ENCODE measurements around the gene JAZF1.

JAZF1 gene

GRCh38 chr7:28136420-28136819 is 44.2 kb downstream of the JAZF1 start:
- no peaks in the 10 kb centered on the region for H3K36me3 ChIP-seq (ENCODE audit: insufficient read depth, low read length)
- peaks cover 4% of the 10 kb centered on the region for H3K4me1 ChIP-seq (ENCODE audit: control insufficient read depth, insufficient read depth, low read length, unreplicated experiment)
- no peaks in the 10 kb centered on the region for H3K79me2 ChIP-seq (ENCODE audit: control insufficient read depth, insufficient read depth, low read length, unreplicated experiment)
- H3K27ac ChIP-seq (ENCODE audit: low read depth, low read length), result no peak overlapping the region
- no peak overlapping the region for H3K4me3 ChIP-seq (ENCODE audit: low read depth, low read length)
- no peak overlapping the region for H2AFZ ChIP-seq (ENCODE audit: low read length, unreplicated experiment)
- H3K27me3 ChIP-seq (ENCODE audit: insufficient read depth, low read length), result no peaks in the 10 kb centered on the region

GRCh38 chr7:28135760-28136159 is 44.8 kb downstream of the JAZF1 start:
- Histone ChIP-seq H2AFZ (ENCODE audit: low read length, unreplicated experiment) (no peak overlapping the region), H3K4me1 (ENCODE audit: control insufficient read depth, insufficient read depth, low read length, unreplicated experiment) (peaks cover 4% of the 10 kb centered on the region), H3K27me3 (ENCODE audit: insufficient read depth, low read length) (no peaks in the 10 kb centered on the region), H3K4me3 (ENCODE audit: low read depth, low read length) (no peak overlapping the region), H3K27ac (ENCODE audit: low read depth, low read length) (no peak overlapping the region), H3K79me2 (ENCODE audit: control insufficient read depth, insufficient read depth, low read length, unreplicated experiment) (peaks cover under 1% of the 10 kb centered on the region), H3K36me3 (ENCODE audit: insufficient read depth, low read length) (no peaks in the 10 kb centered on the region)

- peaks cover 4% of the 10 kb centered on the region for H3K79me2 ChIP-seq (ENCODE audit: control insufficient read depth, insufficient read depth, low read length, unreplicated experiment)
- no peak overlapping the region for H3K4me3 ChIP-seq (ENCODE audit: low read depth, low read length)
- no peaks in the 10 kb centered on the region for H3K36me3 ChIP-seq (ENCODE audit: insufficient read depth, low read length)
- H3K27ac ChIP-seq (ENCODE audit: low read depth, low read length), result no peak overlapping the region
- H3K4me1 ChIP-seq (ENCODE audit: control insufficient read depth, insufficient read depth, low read length, unreplicated experiment), result peaks cover 8% of the 10 kb centered on the region
- H2AFZ ChIP-seq (ENCODE audit: low read length, unreplicated experiment), result no peak overlapping the region
- H3K27me3 ChIP-seq (ENCODE audit: insufficient read depth, low read length), result no peaks in the 10 kb centered on the region
Observed at GRCh38 chr7:28135315-28135714, 45.3 kb downstream of the JAZF1 start.

GRCh38 chr7:28133872-28134271 is 46.7 kb downstream of the JAZF1 start:
- H3K4me3 ChIP-seq (ENCODE audit: low read depth, low read length), result no peak overlapping the region
- no peaks in the 10 kb centered on the region for H3K36me3 ChIP-seq (ENCODE audit: insufficient read depth, low read length)
- H3K4me1 ChIP-seq (ENCODE audit: control insufficient read depth, insufficient read depth, low read length, unreplicated experiment), result peaks cover 19% of the 10 kb centered on the region
- H3K79me2 ChIP-seq (ENCODE audit: control insufficient read depth, insufficient read depth, low read length, unreplicated experiment), result peaks cover 4% of the 10 kb centered on the region
- no peak overlapping the region for H2AFZ ChIP-seq (ENCODE audit: low read length, unreplicated experiment)
- H3K27me3 ChIP-seq (ENCODE audit: insufficient read depth, low read length), result no peaks in the 10 kb centered on the region
- no peak overlapping the region for H3K27ac ChIP-seq (ENCODE audit: low read depth, low read length)

GRCh38 chr7:28132959-28133870 is 47.4 kb downstream of the JAZF1 start:
- Histone ChIP-seq H3K36me3 (ENCODE audit: insufficient read depth, low read length) (no peaks in the 10 kb centered on the region), H3K79me2 (ENCODE audit: control insufficient read depth, insufficient read depth, low read length, unreplicated experiment) (peaks cover 4% of the 10 kb centered on the region), H3K4me3 (ENCODE audit: low read depth, low read length) (no peak overlapping the region), H3K27me3 (ENCODE audit: insufficient read depth, low read length) (no peaks in the 10 kb centered on the region), H2AFZ (ENCODE audit: low read length, unreplicated experiment) (no peak overlapping the region), H3K4me1 (ENCODE audit: control insufficient read depth, insufficient read depth, low read length, unreplicated experiment) (peaks cover 25% of the 10 kb centered on the region), H3K27ac (ENCODE audit: low read depth, low read length) (no peak overlapping the region)

- no peaks in the 10 kb centered on the region for H3K27me3 ChIP-seq (ENCODE audit: insufficient read depth, low read length)
- peaks cover 13% of the 10 kb centered on the region for H3K79me2 ChIP-seq (ENCODE audit: control insufficient read depth, insufficient read depth, low read length, unreplicated experiment)
- H2AFZ ChIP-seq (ENCODE audit: low read length, unreplicated experiment), result no peak overlapping the region
Observed at GRCh38 chr7:28130277-28130676, 50.3 kb downstream of the JAZF1 start.

GRCh38 chr7:28128608-28129007 is 52.0 kb downstream of the JAZF1 start:
- Histone ChIP-seq H2AFZ (ENCODE audit: low read length, unreplicated experiment) (no peak overlapping the region), H3K27me3 (ENCODE audit: insufficient read depth, low read length) (no peaks in the 10 kb centered on the region), H3K36me3 (ENCODE audit: insufficient read depth, low read length) (no peaks in the 10 kb centered on the region), H3K4me1 (ENCODE audit: control insufficient read depth, insufficient read depth, low read length, unreplicated experiment) (peaks cover 37% of the 10 kb centered on the region), H3K4me3 (ENCODE audit: low read depth, low read length) (no peak overlapping the region), H3K79me2 (ENCODE audit: control insufficient read depth, insufficient read depth, low read length, unreplicated experiment) (peaks cover 15% of the 10 kb centered on the region), H3K27ac (ENCODE audit: low read depth, low read length) (no peak overlapping the region)

More at GRCh38 chr7:28130277-28130676, 50.3 kb downstream of the JAZF1 start:
- no peaks in the 10 kb centered on the region for H3K36me3 ChIP-seq (ENCODE audit: insufficient read depth, low read length)
- no peak overlapping the region for H3K4me3 ChIP-seq (ENCODE audit: low read depth, low read length)
- no peak overlapping the region for H3K27ac ChIP-seq (ENCODE audit: low read depth, low read length)
- peaks cover 37% of the 10 kb centered on the region for H3K4me1 ChIP-seq (ENCODE audit: control insufficient read depth, insufficient read depth, low read length, unreplicated experiment)

GRCh38 chr7:28126410-28127041 is 54.1 kb downstream of the JAZF1 start:
- Histone ChIP-seq H3K36me3 (ENCODE audit: insufficient read depth, low read length) (no peaks in the 10 kb centered on the region), H3K79me2 (ENCODE audit: control insufficient read depth, insufficient read depth, low read length, unreplicated experiment) (peaks cover 20% of the 10 kb centered on the region), H2AFZ (ENCODE audit: low read length, unreplicated experiment) (no peak overlapping the region), H3K27me3 (ENCODE audit: insufficient read depth, low read length) (no peaks in the 10 kb centered on the region), H3K4me1 (ENCODE audit: control insufficient read depth, insufficient read depth, low read length, unreplicated experiment) (peaks cover 33% of the 10 kb centered on the region), H3K4me3 (ENCODE audit: low read depth, low read length) (no peak overlapping the region), H3K27ac (ENCODE audit: low read depth, low read length) (no peak overlapping the region)

GRCh38 chr7:28125431-28126409 is 54.9 kb downstream of the JAZF1 start:
- no peaks in the 10 kb centered on the region for H3K36me3 ChIP-seq (ENCODE audit: insufficient read depth, low read length)
- no peak overlapping the region for H3K4me3 ChIP-seq (ENCODE audit: low read depth, low read length)
- H2AFZ ChIP-seq (ENCODE audit: low read length, unreplicated experiment), result no peak overlapping the region
- peaks cover 19% of the 10 kb centered on the region for H3K79me2 ChIP-seq (ENCODE audit: control insufficient read depth, insufficient read depth, low read length, unreplicated experiment)
- no peaks in the 10 kb centered on the region for H3K27me3 ChIP-seq (ENCODE audit: insufficient read depth, low read length)
- H3K4me1 ChIP-seq (ENCODE audit: control insufficient read depth, insufficient read depth, low read length, unreplicated experiment), result peaks cover 33% of the 10 kb centered on the region
- H3K27ac ChIP-seq (ENCODE audit: low read depth, low read length), result no peak overlapping the region

- Histone ChIP-seq H3K79me2 (ENCODE audit: control insufficient read depth, insufficient read depth, low read length, unreplicated experiment) (peaks cover 16% of the 10 kb centered on the region), H3K27ac (ENCODE audit: low read depth, low read length) (no peak overlapping the region), H2AFZ (ENCODE audit: low read length, unreplicated experiment) (no peak overlapping the region)
Observed at GRCh38 chr7:28124413-28124812, 56.2 kb downstream of the JAZF1 start.

More at GRCh38 chr7:28124413-28124812, 56.2 kb downstream of the JAZF1 start:
- Histone ChIP-seq H3K4me1 (ENCODE audit: control insufficient read depth, insufficient read depth, low read length, unreplicated experiment) (peaks cover 22% of the 10 kb centered on the region), H3K36me3 (ENCODE audit: insufficient read depth, low read length) (no peaks in the 10 kb centered on the region), H3K4me3 (ENCODE audit: low read depth, low read length) (no peak overlapping the region), H3K27me3 (ENCODE audit: insufficient read depth, low read length) (no peaks in the 10 kb centered on the region)
